A549 treated with AZD2906 at 1 μM for 4 hours (cell line): ENCODE results near the gene EXOSC10. TPM values are rescaled to one million over a fixed set of nuclear protein-coding genes. Genes with fewer than 3 reads are reported as not detected.

ENCODE experiments used
- total RNA-seq: library from RNA; stranded (reverse); fragments of 200-300 nt; extraction: Qiagen RNA extraction; gene quantifications from 5 replicates; pipeline ENCODE4 v1.2.3, GENCODE V29; 2022

EXOSC10 gene
- 35.1 to 40.3 TPM (median 36.5 TPM) in 5 replicates for total RNA-seq

GRCh38 chr1:11099310-11100148 is at the start of gene EXOSC10:
EXOSC10 (minus strand) TSS chr1:11099869; CDS start chr1:11099831, 38 bp downstream.

GRCh38 chr1:11059968-11060830 is 39.5 kb downstream of the EXOSC10 start, which contains the start of gene SRM:
SRM (minus strand) TSS chr1:11060018; CDS start chr1:11059943, 75 bp downstream.

GRCh38 chr1:11046625-11047365 is 52.9 kb downstream of the EXOSC10 start, which contains the start of gene MASP2:
MASP2 (minus strand) TSS chr1:11047239; CDS start chr1:11047207, 32 bp downstream.

Other genes starting within 250 kb of the EXOSC10 start
- 166 to 240 TPM (median 186 TPM) in 5 replicates for gene TARDBP, start 87.2 kb downstream of the EXOSC10 start, total RNA-seq
- 0.03 to 0.17 TPM (median 0.13 TPM) in 4 of 5 replicates, not detected in the other for gene MASP2, start 52.6 kb downstream of the EXOSC10 start, total RNA-seq
- 140 to 239 TPM (median 206 TPM) in 5 replicates for gene SRM, start 39.9 kb downstream of the EXOSC10 start, total RNA-seq
- gene ANGPTL7, start 89.5 kb upstream of the EXOSC10 start, total RNA-seq: not detected in 5 replicates
- gene MTOR, start 162.7 kb upstream of the EXOSC10 start, total RNA-seq: 12.9 to 15.1 TPM (median 13.1 TPM) in 5 replicates
- gene UBIAD1, start 173.3 kb upstream of the EXOSC10 start, total RNA-seq: 16.4 to 20.3 TPM (median 16.8 TPM) in 5 replicates